Activated CD8-positive, alpha-beta T cell treated with anti-CD3 and anti-CD28 coated beads for 36 hours (primary cell): ENCODE results near the gene ZDHHC5. TPM values are rescaled to one million over a fixed set of nuclear protein-coding genes. Genes with fewer than 3 reads are reported as not detected.
A peak's percentile ranks its signal among the peaks of the same experiment; 100 is the strongest.

Experiments
- ATAC-seq: fragments of 200-7000 bp; cut with Tn5 transposase; one replicate; pipeline ENCODE4 v1.10.0; 2021; ENCODE audit warnings: mild to moderate bottlenecking, moderate library complexity
- CTCF ChIA-PET: fragments of 350-600 bp; sonication (Branson Sonifier 250); formaldehyde crosslinking; loops from one replicate; lab custom pipeline; 2021; ENCODE audit warnings: antibody characterized with exemption; lab: Charles Lee
- POLR2A ChIA-PET: fragments of 350-600 bp; sonication (Branson Sonifier 250); formaldehyde crosslinking; loops from one replicate; lab custom pipeline; 2021; ENCODE audit warnings: antibody characterized with exemption; lab: Charles Lee
- DNase-seq: peaks from one replicate; pipeline ENCODE4 v3.0.0-alpha.2; 2020
- H3K27ac Mint-ChIP-seq: one replicate; pipeline ENCODE4 v1.8.0; 2021; ENCODE audit warnings: mild to moderate bottlenecking, mixed read lengths
- H3K27me3 Mint-ChIP-seq: one replicate; pipeline ENCODE4 v1.8.0; 2021; ENCODE audit warnings: mixed read lengths
- H3K36me3 Mint-ChIP-seq: one replicate; pipeline ENCODE4 v1.8.0; 2021; ENCODE audit warnings: low read depth, mixed read lengths
- H3K4me1 Mint-ChIP-seq: one replicate; pipeline ENCODE4 v1.8.0; 2021; ENCODE audit warnings: low read depth, mixed read lengths
- H3K4me3 Mint-ChIP-seq: one replicate; pipeline ENCODE4 v1.8.0; 2021; ENCODE audit warnings: mild to moderate bottlenecking, moderate library complexity, mixed read lengths
- H3K9me3 Mint-ChIP-seq: one replicate; pipeline ENCODE4 v1.8.0; 2021; ENCODE audit warnings: mixed read lengths
- CTCF ChIP-seq: fragments of 200-600 bp; IDR thresholded peaks from one replicate; pipeline ENCODE4 v1.8.0; 2022; ENCODE audit warnings: antibody characterized with exemption, mild to moderate bottlenecking
- intact Hi-C: fragments of 100-400 bp; cut with micrococcal nuclease; formaldehyde crosslinking; loops from one replicate; pipeline ENCODE4 v1.10.0; 2022
- total RNA-seq, 2 experiments: library from RNA; stranded (reverse); gene quantifications; one replicate each; pipeline ENCODE4 v1.2.3, GENCODE V29; 2021

ZDHHC5 gene
- total RNA-seq, 2 experiments from 2014 or later = 53.7 to 54.8 TPM

DNA sequence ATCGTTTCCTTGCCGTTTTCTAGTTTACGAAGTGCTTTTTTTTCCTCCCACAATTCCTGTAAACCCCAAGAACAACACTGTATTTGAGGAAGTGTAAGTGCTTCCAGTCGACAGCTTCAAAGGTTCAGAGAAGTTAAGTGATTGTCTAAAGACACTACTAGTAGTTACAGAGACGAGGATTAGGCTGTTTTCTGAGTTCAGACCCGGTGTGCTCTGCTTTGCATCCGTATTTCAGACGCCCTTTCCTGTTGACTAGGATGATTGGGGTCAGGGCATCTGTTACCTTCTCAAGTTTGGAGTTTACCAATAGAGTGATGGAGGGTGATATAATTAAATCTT, 9.9 kb upstream of the ZDHHC5 start:
- peaks cover 31% of the 10 kb centered on the region for H3K36me3 Mint-ChIP-seq
- no peaks in the 10 kb centered on the region for H3K9me3 Mint-ChIP-seq
- DNase-seq (no peak), ATAC-seq (no peak)
- peaks cover 28% of the 10 kb centered on the region for H3K4me1 Mint-ChIP-seq
- ChIA-PET CTCF (interaction anchor here (1.3 to 1.4 kb wide), 2 partner anchors 13 to 143 kb away, joined by 3 read pairs; no protein-coding TSS in a partner anchor), POLR2A (interaction anchor here (0.6 to 3.0 kb wide), 6 partner anchors 9 to 934 kb away, joined by 3 to 28 read pairs (median 3); partner anchors contain the start of genes SELENOH, YPEL4 and ZDHHC5)
- no peaks in the 10 kb centered on the region for H3K27me3 Mint-ChIP-seq
- peak overlapping the region; percentile 90 for H3K4me3 Mint-ChIP-seq
- H3K27ac Mint-ChIP-seq = peak overlapping the region; percentile 97
- intact Hi-C loops = no loop called here
- TF ChIP-seq CTCF = no peak

DNA sequence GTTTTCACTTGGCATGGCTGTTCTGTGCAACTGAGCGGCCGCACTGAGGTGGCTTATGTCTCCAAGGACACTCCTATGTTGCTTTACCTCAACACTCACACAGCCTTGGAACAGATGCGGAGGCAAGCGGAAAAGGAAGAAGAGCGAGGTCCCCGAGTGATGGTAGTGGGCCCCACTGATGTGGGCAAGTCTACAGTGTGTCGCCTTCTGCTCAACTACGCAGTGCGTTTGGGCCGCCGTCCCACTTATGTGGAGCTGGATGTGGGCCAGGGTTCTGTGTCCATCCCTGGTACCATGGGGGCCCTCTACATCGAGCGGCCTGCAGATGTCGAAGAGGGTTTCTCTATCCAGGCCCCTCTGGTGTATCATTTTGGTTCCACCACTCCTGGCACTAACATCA, 8.2 kb upstream of the ZDHHC5 start:
- H3K27ac Mint-ChIP-seq = no peak overlapping the region
- intact Hi-C loops = loop anchor here (10.0 kb wide), 1 partner anchor 915 kb away; the partner anchor contains the start of genes LPXN and ZFP91
- ChIA-PET POLR2A (interaction anchor here (0.7 to 3.0 kb wide), 3 partner anchors 8 to 21 kb away, joined by 3 to 28 read pairs (median 3); partner anchors contain the start of gene ZDHHC5), CTCF (interaction anchor here (0.9 to 1.0 kb wide), 2 partner anchors 15 to 141 kb away, joined by 3 to 5 read pairs; no protein-coding TSS in a partner anchor)
- no peaks in the 10 kb centered on the region for H3K27me3 Mint-ChIP-seq
- peaks cover 31% of the 10 kb centered on the region for H3K36me3 Mint-ChIP-seq
- TF ChIP-seq CTCF = no peak
- ATAC-seq = no peak
- H3K4me3 Mint-ChIP-seq = peak overlapping the region; percentile 90
- peaks cover 26% of the 10 kb centered on the region for H3K4me1 Mint-ChIP-seq
- no peak for DNase-seq
- no peaks in the 10 kb centered on the region for H3K9me3 Mint-ChIP-seq

DNA sequence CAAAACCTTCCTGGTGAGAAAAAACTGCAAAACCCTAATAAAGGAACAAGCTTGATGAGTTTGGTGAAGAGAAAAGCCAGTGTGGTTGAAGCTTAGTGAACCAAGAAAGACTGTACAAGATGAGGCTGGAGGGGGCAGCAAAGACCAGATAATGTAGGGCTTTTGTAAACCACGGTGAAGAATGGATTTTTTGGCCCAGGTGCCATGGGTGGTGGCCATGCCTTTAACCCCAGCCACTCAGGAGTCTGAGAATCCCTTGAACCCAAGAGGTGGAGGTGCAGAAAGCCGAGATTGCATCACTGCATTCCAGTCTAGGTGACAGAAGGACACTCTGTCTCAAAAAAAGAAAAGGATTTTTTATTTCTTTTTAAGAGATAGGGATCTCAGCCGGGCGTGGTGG, 5.0 kb upstream of the ZDHHC5 start:
- ChIA-PET CTCF (interaction anchor here (0.9 to 1.7 kb wide), 4 partner anchors 16 to 138 kb away, joined by 3 to 11 read pairs (median 4); no protein-coding TSS in a partner anchor), POLR2A (interaction anchor here (0.5 to 1.0 kb wide), 2 partner anchors 79 to 127 kb away, joined by 3 to 6 read pairs; partner anchors contain the start of gene SELENOH)
- Mint-ChIP-seq H3K4me1 (peaks cover 32% of the 10 kb centered on the region), H3K27ac (no peak overlapping the region), H3K9me3 (no peaks in the 10 kb centered on the region), H3K36me3 (peaks cover 29% of the 10 kb centered on the region), H3K27me3 (no peaks in the 10 kb centered on the region), H3K4me3 (no peak overlapping the region)
- no peak for TF ChIP-seq CTCF
- ATAC-seq (no peak), DNase-seq (peak; percentile 40)
- intact Hi-C loops = loop anchor here (10.0 kb wide), 1 partner anchor 912 kb away; the partner anchor contains the start of genes LPXN and ZFP91

DNA sequence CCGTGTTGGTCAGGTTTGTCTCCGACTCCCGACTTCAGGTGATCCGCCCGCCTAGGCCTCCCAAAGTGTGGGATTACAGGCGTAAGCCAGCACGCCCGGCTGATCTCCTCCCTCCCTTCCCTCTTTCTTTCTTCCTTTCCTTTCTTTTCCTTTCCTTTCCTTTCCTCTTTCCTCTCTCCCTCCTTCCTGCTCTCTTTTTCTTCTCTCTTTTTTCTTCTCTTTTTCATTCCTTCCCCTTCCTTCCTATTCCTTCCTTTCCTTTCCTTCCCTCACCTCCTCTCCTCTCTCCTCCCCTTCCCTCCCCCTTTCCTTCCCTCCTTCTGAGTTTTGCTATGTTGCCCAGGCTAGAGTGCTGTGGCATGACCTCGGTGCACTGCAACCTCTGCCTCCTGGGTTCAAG, 3.9 kb upstream of the ZDHHC5 start:
- H3K36me3 Mint-ChIP-seq = peaks cover 31% of the 10 kb centered on the region
- POLR2A ChIA-PET = no interaction called here
- H3K4me3 Mint-ChIP-seq = no peak overlapping the region

More for the DNA sequence above, 3.9 kb upstream of the ZDHHC5 start:
- DNase-seq = no peak
- H3K9me3 Mint-ChIP-seq = no peaks in the 10 kb centered on the region
- CTCF ChIA-PET = no interaction called here
- no peaks in the 10 kb centered on the region for H3K27me3 Mint-ChIP-seq
- no peak overlapping the region for H3K27ac Mint-ChIP-seq
- no peak for ATAC-seq
- no peak for TF ChIP-seq CTCF
- intact Hi-C loops = loop anchor here (10.0 kb wide), 1 partner anchor 911 kb away; the partner anchor contains the start of genes LPXN and ZFP91
- H3K4me1 Mint-ChIP-seq = peaks cover 28% of the 10 kb centered on the region
